Trophoblast cell (in vitro differentiated cells and primary cell): ENCODE measurements around the gene LAYN.

Source experiments
- DNase-seq, 2 donors: peaks; one replicate each; pipeline ENCODE4 v3.0.0-alpha.2; 2016
- H2AFZ ChIP-seq: 2 replicates; pipeline ENCODE4 v1.6.1; 2013; ENCODE audit warnings: low read length, moderate library complexity, mild to moderate bottlenecking; ENCODE audit not compliant: insufficient read depth, poor library complexity
- H2AK5ac ChIP-seq: 2 replicates; pipeline ENCODE4 v1.6.1; 2013; ENCODE audit warnings: mild to moderate bottlenecking, low read length
- H2BK120ac ChIP-seq: 2 replicates; pipeline ENCODE4 v1.6.1; 2013; ENCODE audit warnings: low read length, mild to moderate bottlenecking, moderate library complexity; ENCODE audit not compliant: insufficient read depth, poor library complexity
- H2BK12ac ChIP-seq: 2 replicates; pipeline ENCODE4 v1.6.1; 2013; ENCODE audit warnings: mild to moderate bottlenecking, low read length, moderate library complexity
- H2BK5ac ChIP-seq: 2 replicates; pipeline ENCODE4 v1.6.1; 2013; ENCODE audit warnings: low read length, low read depth, moderate library complexity, mild to moderate bottlenecking; ENCODE audit not compliant: poor library complexity
- H3K14ac ChIP-seq: 2 replicates; pipeline ENCODE4 v1.6.1; 2013; ENCODE audit warnings: mild to moderate bottlenecking, low read length
- H3K18ac ChIP-seq: 2 replicates; pipeline ENCODE4 v1.6.1; 2013; ENCODE audit warnings: mild to moderate bottlenecking, low read length
- H3K23ac ChIP-seq: 2 replicates; pipeline ENCODE4 v1.6.1; 2013; ENCODE audit warnings: low read length
- H3K27ac ChIP-seq: 2 replicates; pipeline ENCODE4 v1.5.1; 2013; ENCODE audit warnings: low read depth, mild to moderate bottlenecking, inconsistent platforms, low read length, moderate library complexity
- H3K27me3 ChIP-seq: 2 replicates; pipeline ENCODE4 v1.6.1; 2013; ENCODE audit warnings: inconsistent platforms, mild to moderate bottlenecking, low read length, moderate library complexity; ENCODE audit not compliant: insufficient read depth
- H3K36me3 ChIP-seq, 2 experiments: 1 replicate in 1 of 2; 2 replicates in 1 of 2; pipeline ENCODE4 v1.6.1; 2013; ENCODE audit warnings: low read length in 2 of 2, mild to moderate bottlenecking in 2 of 2, moderate library complexity in 1 of 2; ENCODE audit not compliant: insufficient read depth in 2 of 2, control insufficient read depth in 1 of 2
- H3K4ac ChIP-seq: 2 replicates; pipeline ENCODE4 v1.6.1; 2013; ENCODE audit warnings: low read depth, mild to moderate bottlenecking, low read length, moderate library complexity
- H3K4me1 ChIP-seq, 2 experiments: 1 replicate in 1 of 2; 2 replicates in 1 of 2; pipeline ENCODE4 v1.6.1; 2013; ENCODE audit warnings: low read length in 2 of 2, mild to moderate bottlenecking in 2 of 2, moderate library complexity in 1 of 2; ENCODE audit not compliant: insufficient read depth in 2 of 2, control insufficient read depth in 1 of 2
- H3K4me2 ChIP-seq: 2 replicates; pipeline ENCODE4 v1.6.1; 2013; ENCODE audit warnings: inconsistent platforms, mild to moderate bottlenecking, low read length, moderate library complexity
- H3K4me3 ChIP-seq: 2 replicates; pipeline ENCODE4 v1.5.1; 2013; ENCODE audit warnings: mild to moderate bottlenecking, low read depth, low read length, inconsistent platforms
- H3K79me1 ChIP-seq: one replicate; pipeline ENCODE4 v1.6.1; 2013; ENCODE audit warnings: low read length
- H3K79me2 ChIP-seq: 2 replicates; pipeline ENCODE4 v1.6.1; 2013; ENCODE audit warnings: low read length, mild to moderate bottlenecking; ENCODE audit not compliant: control insufficient read depth, insufficient read depth, poor library complexity
- H3K9ac ChIP-seq: 2 replicates; pipeline ENCODE4 v1.6.1; 2013; ENCODE audit warnings: mild to moderate bottlenecking, low read length
- H3K9me3 ChIP-seq: 2 replicates; pipeline ENCODE4 v1.6.1; 2013; ENCODE audit warnings: low read depth, mild to moderate bottlenecking, control low read depth, inconsistent platforms, low read length; ENCODE audit not compliant: insufficient read depth
- H4K12ac ChIP-seq: 2 replicates; pipeline ENCODE4 v1.6.1; 2013; ENCODE audit warnings: low read depth, mild to moderate bottlenecking, low read length, moderate library complexity
- H4K8ac ChIP-seq: 2 replicates; pipeline ENCODE4 v1.6.1; 2013; ENCODE audit warnings: low read depth, mild to moderate bottlenecking, low read length, moderate library complexity
- H4K91ac ChIP-seq: one replicate; pipeline ENCODE4 v1.6.1; 2013; ENCODE audit warnings: low read depth, mild to moderate bottlenecking, low read length, moderate library complexity
- WGBS: extraction: QIAGEN DNeasy Blood & Tissue Kit; methylation state at CpG from one replicate; pipeline ENCODE4 v1.1.7; 2013; ENCODE audit warnings: missing lambda C conversion rate; ENCODE audit not compliant: insufficient read length, insufficient coverage; ENCODE audit errors: extremely low coverage; 5-methylcytosine and 5-hydroxymethylcytosine counted together

Gene LAYN

GRCh38 chr11:111525456-111525855, 15.1 kb upstream of the LAYN start:
- Histone ChIP-seq H3K4me2 (no peak overlapping the region), H2BK120ac (no peak overlapping the region), H3K18ac (no peak overlapping the region), H4K12ac (no peak overlapping the region), H4K91ac (no peak overlapping the region), H3K4me1 (peaks cover 4 to 10% of the 10 kb centered on the region in 2 experiments), H3K27ac (no peak overlapping the region), H3K79me1 (peaks cover 8% of the 10 kb centered on the region), H3K4me3 (no peak overlapping the region), H3K14ac (no peak overlapping the region), H2BK12ac (peak overlapping the region; percentile 68), H3K36me3 (no peaks in the 10 kb centered on the region), H3K9me3 (no peaks in the 10 kb centered on the region), H2AFZ (no peak overlapping the region), H2AK5ac (no peak overlapping the region), H3K9ac (no peak overlapping the region), H3K79me2 (peaks cover 2% of the 10 kb centered on the region), H4K8ac (no peak overlapping the region), H3K4ac (no peak overlapping the region), H3K23ac (no peak overlapping the region), H3K27me3 (no peaks in the 10 kb centered on the region), H2BK5ac (no peak overlapping the region)
- no CpG with 5 or more reads among the region's 1 CpG for WGBS
- DNase-seq: no peak

DNA sequence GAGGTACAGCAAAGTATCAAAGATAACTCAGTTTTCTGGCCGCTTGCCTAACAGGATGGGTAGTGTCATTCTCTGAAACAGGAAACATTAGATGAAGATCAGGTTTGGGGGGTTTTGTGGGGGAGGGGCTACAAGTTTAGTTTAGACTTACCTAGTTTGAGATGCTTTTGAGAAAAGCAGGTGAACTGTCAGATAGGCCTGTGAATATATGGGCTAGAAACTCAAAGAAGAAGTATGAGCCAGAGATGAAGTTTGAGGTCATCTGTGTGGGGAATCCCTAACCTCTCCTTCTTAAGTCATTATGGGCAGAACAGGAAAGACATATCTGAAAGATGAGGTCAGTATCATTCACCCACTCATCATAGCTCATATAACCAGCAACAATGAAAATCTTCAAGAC, 14.0 kb upstream of the LAYN start:
- DNase-seq: no peak
- H3K9ac ChIP-seq: no peak overlapping the region
- H2BK5ac ChIP-seq: no peak overlapping the region
- WGBS: no CpG with 5 or more reads among the region's 1 CpG
- no peak overlapping the region for H3K4me3 ChIP-seq
- no peak overlapping the region for H2BK12ac ChIP-seq
- peak overlapping the region; percentile 70 for H3K27ac ChIP-seq
- no peak overlapping the region for H2AFZ ChIP-seq
- no peak overlapping the region for H3K4ac ChIP-seq
- H3K36me3 ChIP-seq: no peaks in the 10 kb centered on the region
- H2AK5ac ChIP-seq: no peak overlapping the region
- no peak overlapping the region for H3K18ac ChIP-seq
- H3K23ac ChIP-seq: no peak overlapping the region
- H3K27me3 ChIP-seq: no peaks in the 10 kb centered on the region
- peaks cover 2% of the 10 kb centered on the region for H3K79me2 ChIP-seq
- no peak overlapping the region for H4K12ac ChIP-seq
- no peak overlapping the region for H3K4me2 ChIP-seq
- H3K79me1 ChIP-seq: peaks cover 8% of the 10 kb centered on the region
- peaks cover 4 to 10% of the 10 kb centered on the region in 2 experiments for H3K4me1 ChIP-seq
- H2BK120ac ChIP-seq: no peak overlapping the region
- H3K9me3 ChIP-seq: no peaks in the 10 kb centered on the region
- H3K14ac ChIP-seq: no peak overlapping the region
- H4K8ac ChIP-seq: no peak overlapping the region
- H4K91ac ChIP-seq: no peak overlapping the region

DNA sequence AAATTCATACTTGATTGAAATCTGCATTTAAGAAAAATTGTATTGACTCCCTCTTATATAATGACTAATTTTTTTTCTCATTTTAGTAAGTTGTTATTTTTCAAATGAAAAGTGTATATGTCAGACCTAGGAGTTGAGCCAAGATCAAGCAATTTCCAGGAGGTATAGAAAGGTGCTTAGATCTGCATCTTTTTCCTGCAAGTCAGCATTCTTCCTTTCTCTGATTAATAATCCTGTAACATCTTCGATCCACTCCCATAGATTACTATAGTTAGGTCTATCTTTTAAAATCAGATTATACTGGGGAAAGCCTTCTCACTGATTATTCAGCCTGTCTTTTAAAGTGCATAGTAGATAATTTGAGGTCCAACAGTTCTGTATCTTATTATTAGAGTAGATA, 13.2 kb upstream of the LAYN start:
- Histone ChIP-seq H3K4me2 (no peak overlapping the region), H2BK12ac (no peak overlapping the region), H3K4me1 (peaks cover 11 to 16% of the 10 kb centered on the region in 2 experiments), H2BK5ac (no peak overlapping the region), H4K91ac (no peak overlapping the region), H3K36me3 (no peaks in the 10 kb centered on the region), H3K4me3 (no peak overlapping the region), H2AFZ (no peak overlapping the region), H4K8ac (no peak overlapping the region), H3K18ac (no peak overlapping the region), H2AK5ac (no peak overlapping the region), H2BK120ac (no peak overlapping the region), H3K79me2 (peaks cover 2% of the 10 kb centered on the region), H3K14ac (no peak overlapping the region), H3K4ac (no peak overlapping the region), H3K23ac (no peak overlapping the region), H3K79me1 (peaks cover 13% of the 10 kb centered on the region), H3K27me3 (no peaks in the 10 kb centered on the region), H3K27ac (no peak overlapping the region), H3K9ac (no peak overlapping the region), H3K9me3 (no peaks in the 10 kb centered on the region), H4K12ac (no peak overlapping the region)
- no CpG with 5 or more reads among the region's 1 CpG for WGBS
- DNase-seq: no peak

GRCh38 chr11:111528557-111528956, 12.0 kb upstream of the LAYN start:
- H4K91ac ChIP-seq: no peak overlapping the region
- H3K4me2 ChIP-seq: no peak overlapping the region
- peak overlapping the region; percentile 27 for H3K27ac ChIP-seq
- H3K79me2 ChIP-seq: peaks cover 2% of the 10 kb centered on the region
- DNase-seq: no peak
- H2BK120ac ChIP-seq: no peak overlapping the region
- peaks cover 16% of the 10 kb centered on the region for H3K79me1 ChIP-seq
- no peaks in the 10 kb centered on the region for H3K36me3 ChIP-seq
- H3K27me3 ChIP-seq: no peaks in the 10 kb centered on the region
- H2AK5ac ChIP-seq: no peak overlapping the region
- no peak overlapping the region for H2AFZ ChIP-seq
- no peak overlapping the region for H3K23ac ChIP-seq
- no peak overlapping the region for H4K8ac ChIP-seq
- peaks cover 13 to 19% of the 10 kb centered on the region in 2 experiments for H3K4me1 ChIP-seq
- H3K18ac ChIP-seq: no peak overlapping the region
- no peak overlapping the region for H2BK5ac ChIP-seq
- WGBS: no CpG with 5 or more reads among the region's 1 CpG
- H3K9ac ChIP-seq: no peak overlapping the region
- no peak overlapping the region for H3K4ac ChIP-seq
- H2BK12ac ChIP-seq: no peak overlapping the region
- no peaks in the 10 kb centered on the region for H3K9me3 ChIP-seq
- H3K4me3 ChIP-seq: no peak overlapping the region
- H4K12ac ChIP-seq: no peak overlapping the region
- no peak overlapping the region for H3K14ac ChIP-seq
